ENCODE results near the gene LAD1. TPM values are rescaled to one million over a fixed set of nuclear protein-coding genes. Genes with fewer than 3 reads are reported as not detected.

Gene LAD1
- total RNA-seq, 1 donor from 2014 or later, result 0.17 TPM

- H3K36me3 Mint-ChIP-seq (ENCODE audit: low read depth), result peaks cover 8% of the 10 kb centered on the region
- DNase-seq (ENCODE audit: low spot score), result no peak
- no peak overlapping the region for H3K27ac Mint-ChIP-seq (ENCODE audit: unreplicated experiment)
- H3K9me3 Mint-ChIP-seq (ENCODE audit: low read depth), result no peaks in the 10 kb centered on the region
- peaks cover 7% of the 10 kb centered on the region for H3K27me3 Mint-ChIP-seq (ENCODE audit: low read depth)
- no peak overlapping the region for H3K4me3 Mint-ChIP-seq (ENCODE audit: unreplicated experiment)
- H3K4me1 Mint-ChIP-seq (ENCODE audit: low read depth), result no peaks in the 10 kb centered on the region
- TF ChIP-seq, protein P1, sequence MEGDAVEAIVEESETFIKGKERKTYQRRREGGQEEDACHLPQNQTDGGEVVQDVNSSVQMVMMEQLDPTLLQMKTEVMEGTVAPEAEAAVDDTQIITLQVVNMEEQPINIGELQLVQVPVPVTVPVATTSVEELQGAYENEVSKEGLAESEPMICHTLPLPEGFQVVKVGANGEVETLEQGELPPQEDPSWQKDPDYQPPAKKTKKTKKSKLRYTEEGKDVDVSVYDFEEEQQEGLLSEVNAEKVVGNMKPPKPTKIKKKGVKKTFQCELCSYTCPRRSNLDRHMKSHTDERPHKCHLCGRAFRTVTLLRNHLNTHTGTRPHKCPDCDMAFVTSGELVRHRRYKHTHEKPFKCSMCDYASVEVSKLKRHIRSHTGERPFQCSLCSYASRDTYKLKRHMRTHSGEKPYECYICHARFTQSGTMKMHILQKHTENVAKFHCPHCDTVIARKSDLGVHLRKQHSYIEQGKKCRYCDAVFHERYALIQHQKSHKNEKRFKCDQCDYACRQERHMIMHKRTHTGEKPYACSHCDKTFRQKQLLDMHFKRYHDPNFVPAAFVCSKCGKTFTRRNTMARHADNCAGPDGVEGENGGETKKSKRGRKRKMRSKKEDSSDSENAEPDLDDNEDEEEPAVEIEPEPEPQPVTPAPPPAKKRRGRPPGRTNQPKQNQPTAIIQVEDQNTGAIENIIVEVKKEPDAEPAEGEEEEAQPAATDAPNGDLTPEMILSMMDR (IDR thresholded peaks at IDR 0.05), result no peak
Measured at GRCh38 chr1:201408834-201409200, 9.7 kb upstream of the LAD1 start.

DNA sequence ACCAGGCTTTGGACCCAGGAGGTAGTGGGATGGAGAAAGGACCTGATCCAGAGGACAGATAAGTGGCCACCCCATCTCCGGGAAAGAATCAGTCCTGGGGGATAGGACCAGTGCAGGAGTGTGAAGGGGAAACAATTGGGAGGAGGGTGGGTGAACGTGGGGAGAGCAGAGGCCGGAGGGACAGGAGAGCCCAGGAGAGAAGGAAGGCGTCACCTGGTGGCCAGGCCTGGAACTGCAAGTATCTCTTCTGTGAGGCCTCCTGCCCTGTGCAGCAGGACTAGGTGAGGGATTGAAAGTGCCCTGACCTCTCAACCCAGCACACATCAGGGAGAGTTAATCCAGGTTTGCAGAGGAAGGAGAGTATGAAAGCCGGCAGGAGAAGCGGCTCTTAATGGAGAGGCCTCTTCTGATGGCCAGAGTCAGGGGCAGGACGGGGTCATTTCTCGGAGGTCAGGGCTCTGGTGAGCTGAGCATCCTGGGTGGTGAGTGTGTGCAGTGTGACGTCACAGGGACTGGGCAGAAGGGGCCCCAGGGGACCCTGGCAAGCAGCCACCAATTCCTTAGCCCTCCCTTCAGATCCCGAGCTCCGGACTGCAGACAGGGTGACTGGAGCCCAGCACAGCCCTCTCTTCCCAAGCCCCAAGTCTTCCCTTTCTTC is 9.2 kb upstream of the LAD1 start:
- Mint-ChIP-seq H3K4me1 (ENCODE audit: low read depth) (no peaks in the 10 kb centered on the region), H3K27me3 (ENCODE audit: low read depth) (peaks cover 7% of the 10 kb centered on the region), H3K9me3 (ENCODE audit: low read depth) (no peaks in the 10 kb centered on the region), H3K27ac (ENCODE audit: unreplicated experiment) (peak overlapping the region; percentile 64), H3K36me3 (ENCODE audit: low read depth) (peaks cover 8% of the 10 kb centered on the region), H3K4me3 (ENCODE audit: unreplicated experiment) (no peak overlapping the region)
- no peak for DNase-seq (ENCODE audit: low spot score)
- TF ChIP-seq, protein P1 (IDR thresholded peaks at IDR 0.05), result peak; percentile 89

DNA sequence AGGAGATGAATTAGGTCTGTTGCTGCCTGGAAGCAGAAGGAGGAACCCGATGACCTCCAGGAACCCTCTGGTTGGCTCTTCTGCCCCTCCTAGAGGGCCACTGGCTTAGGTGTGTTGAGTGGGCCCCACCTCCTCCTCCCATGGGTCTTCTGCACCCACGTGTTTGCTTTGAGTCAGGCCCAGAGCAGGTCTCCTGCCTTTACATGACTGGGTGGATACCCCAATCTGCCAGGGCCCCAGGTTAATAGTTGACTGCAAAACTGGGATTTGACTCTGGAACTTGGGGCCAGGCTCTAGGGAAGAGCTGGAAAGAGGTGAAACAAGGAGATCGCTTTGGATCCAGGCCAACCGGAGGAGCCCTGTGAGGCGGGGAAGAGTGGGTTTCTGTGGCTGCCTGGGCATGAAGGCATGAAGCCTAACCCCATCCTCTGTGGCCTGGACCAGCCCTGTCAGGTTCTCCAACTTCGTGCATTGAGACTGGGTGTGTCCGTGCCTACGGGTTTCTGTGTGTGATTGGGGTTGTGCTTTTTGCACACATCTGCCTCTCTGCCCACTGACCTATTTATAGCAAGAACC is 7.8 kb upstream of the LAD1 start:
- TF ChIP-seq, protein P1 (IDR thresholded peaks at IDR 0.05), result no peak
- no peak overlapping the region for H3K27ac Mint-ChIP-seq (ENCODE audit: unreplicated experiment)
- peaks cover 8% of the 10 kb centered on the region for H3K36me3 Mint-ChIP-seq (ENCODE audit: low read depth)
- no peaks in the 10 kb centered on the region for H3K9me3 Mint-ChIP-seq (ENCODE audit: low read depth)
- H3K27me3 Mint-ChIP-seq (ENCODE audit: low read depth), result peaks cover 7% of the 10 kb centered on the region
- no peaks in the 10 kb centered on the region for H3K4me1 Mint-ChIP-seq (ENCODE audit: low read depth)
- no peak overlapping the region for H3K4me3 Mint-ChIP-seq (ENCODE audit: unreplicated experiment)
- DNase-seq (ENCODE audit: low spot score), result no peak

DNA sequence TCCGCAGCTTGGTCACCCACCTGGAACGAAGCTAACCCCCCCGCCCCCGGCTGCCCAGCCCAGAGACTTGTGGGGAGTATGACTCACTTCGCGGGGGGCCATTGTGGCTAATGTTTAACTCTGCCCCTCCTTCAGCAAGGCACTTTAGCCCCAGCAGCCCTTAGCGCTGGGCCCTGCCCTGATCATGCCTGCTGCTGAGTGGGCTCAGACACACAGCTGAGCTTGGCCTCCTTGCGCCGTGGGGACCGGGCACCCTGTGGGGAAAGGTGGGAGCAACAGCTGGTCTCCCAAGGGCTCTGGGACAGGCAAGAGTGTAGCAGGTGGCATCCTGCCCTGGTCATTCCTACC is 6.3 kb upstream of the LAD1 start:
- Mint-ChIP-seq H3K4me1 (ENCODE audit: low read depth) (no peaks in the 10 kb centered on the region), H3K27ac (ENCODE audit: unreplicated experiment) (no peak overlapping the region), H3K4me3 (ENCODE audit: unreplicated experiment) (no peak overlapping the region), H3K27me3 (ENCODE audit: low read depth) (peaks cover 5% of the 10 kb centered on the region), H3K9me3 (ENCODE audit: low read depth) (no peaks in the 10 kb centered on the region), H3K36me3 (ENCODE audit: low read depth) (peaks cover 3% of the 10 kb centered on the region)
- TF ChIP-seq, protein P1 (IDR thresholded peaks at IDR 0.05), result no peak
- DNase-seq (ENCODE audit: low spot score), result no peak

DNA sequence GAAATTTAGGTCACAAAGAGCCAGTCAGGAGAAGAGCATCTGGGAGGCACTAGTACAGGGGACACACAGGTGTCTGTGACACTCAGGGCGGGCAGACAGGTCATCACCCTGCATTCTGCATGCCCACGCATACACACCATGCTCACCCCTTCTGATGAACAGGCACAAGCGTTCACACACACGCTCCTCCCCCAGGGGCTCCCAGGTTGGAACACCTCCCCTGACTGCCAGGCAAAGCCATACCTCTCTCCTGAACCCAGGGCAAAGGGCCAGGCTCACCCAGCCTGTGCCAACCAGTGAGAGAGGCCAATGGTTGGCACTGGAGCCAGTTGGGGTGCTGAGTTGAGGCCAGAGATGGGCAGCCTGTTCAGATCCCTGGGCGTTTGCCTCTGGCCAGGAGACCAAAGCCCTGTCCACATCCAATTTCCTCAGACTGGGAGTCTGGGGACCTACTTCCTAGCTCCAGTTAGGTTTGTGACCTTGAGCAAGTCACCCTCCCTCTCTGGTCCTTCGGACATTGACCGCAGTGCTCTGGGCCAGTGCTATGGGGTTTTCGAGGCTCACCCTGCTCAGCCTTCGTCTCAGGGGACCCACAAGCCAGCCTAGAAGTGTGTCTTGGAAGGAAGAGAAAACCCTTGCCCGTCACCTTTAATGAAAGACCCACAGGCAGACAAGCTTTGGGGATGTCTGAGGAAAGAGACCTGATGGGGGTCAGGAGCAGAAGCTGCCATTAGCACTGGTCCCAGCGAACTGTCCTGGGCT is 5.8 kb upstream of the LAD1 start:
- TF ChIP-seq, protein P1 (IDR thresholded peaks at IDR 0.05), result no peak
- Mint-ChIP-seq H3K4me1 (ENCODE audit: low read depth) (no peaks in the 10 kb centered on the region), H3K36me3 (ENCODE audit: low read depth) (peaks cover 3% of the 10 kb centered on the region), H3K27ac (ENCODE audit: unreplicated experiment) (no peak overlapping the region), H3K27me3 (ENCODE audit: low read depth) (peaks cover 8% of the 10 kb centered on the region), H3K9me3 (ENCODE audit: low read depth) (no peaks in the 10 kb centered on the region), H3K4me3 (ENCODE audit: unreplicated experiment) (no peak overlapping the region)
- no peak for DNase-seq (ENCODE audit: low spot score)

Measured in chondrocyte (in vitro differentiated cells).